ENCODE measurements around the gene ADARB1.

DNA sequence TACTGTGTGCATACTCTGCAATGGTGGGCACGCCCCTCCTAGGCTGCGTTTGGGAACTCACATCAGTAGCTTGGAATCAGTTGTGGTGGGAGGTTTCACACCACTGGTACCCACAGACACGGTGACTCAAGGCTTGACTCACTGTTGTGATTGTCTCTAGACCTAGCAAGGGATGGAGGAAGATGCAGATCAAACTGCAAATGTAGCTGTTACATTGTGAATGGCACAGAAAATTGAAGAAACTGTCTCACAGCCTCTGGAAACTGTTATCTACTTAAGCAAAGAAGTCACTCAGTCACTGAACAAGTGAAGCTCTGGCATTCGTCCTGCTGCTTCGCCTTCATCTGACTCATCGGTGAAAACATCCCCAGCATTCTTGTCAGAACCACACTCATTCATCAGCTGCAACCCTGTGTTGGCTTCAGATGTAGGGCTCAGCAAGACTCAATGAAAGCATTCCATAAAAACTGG is 153.8 kb downstream of the ADARB1 start:
- TF ChIP-seq ZNF133 (tag by site-specific recombination; IDR thresholded peaks at IDR 0.05) (no peak), GFI1B (tag by site-specific recombination; IDR thresholded peaks at IDR 0.05) (no peak), ZNF610 (tag by site-specific recombination; IDR thresholded peaks at IDR 0.05; ENCODE audit: borderline replicate concordance) (no peak), ZNF10 (tag by site-specific recombination; IDR thresholded peaks at IDR 0.05) (no peak)
- TF ChIP-seq, protein P1, sequence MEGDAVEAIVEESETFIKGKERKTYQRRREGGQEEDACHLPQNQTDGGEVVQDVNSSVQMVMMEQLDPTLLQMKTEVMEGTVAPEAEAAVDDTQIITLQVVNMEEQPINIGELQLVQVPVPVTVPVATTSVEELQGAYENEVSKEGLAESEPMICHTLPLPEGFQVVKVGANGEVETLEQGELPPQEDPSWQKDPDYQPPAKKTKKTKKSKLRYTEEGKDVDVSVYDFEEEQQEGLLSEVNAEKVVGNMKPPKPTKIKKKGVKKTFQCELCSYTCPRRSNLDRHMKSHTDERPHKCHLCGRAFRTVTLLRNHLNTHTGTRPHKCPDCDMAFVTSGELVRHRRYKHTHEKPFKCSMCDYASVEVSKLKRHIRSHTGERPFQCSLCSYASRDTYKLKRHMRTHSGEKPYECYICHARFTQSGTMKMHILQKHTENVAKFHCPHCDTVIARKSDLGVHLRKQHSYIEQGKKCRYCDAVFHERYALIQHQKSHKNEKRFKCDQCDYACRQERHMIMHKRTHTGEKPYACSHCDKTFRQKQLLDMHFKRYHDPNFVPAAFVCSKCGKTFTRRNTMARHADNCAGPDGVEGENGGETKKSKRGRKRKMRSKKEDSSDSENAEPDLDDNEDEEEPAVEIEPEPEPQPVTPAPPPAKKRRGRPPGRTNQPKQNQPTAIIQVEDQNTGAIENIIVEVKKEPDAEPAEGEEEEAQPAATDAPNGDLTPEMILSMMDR (tag by site-specific recombination; IDR thresholded peaks at IDR 0.05): no peak
- TF ChIP-seq, protein P2, sequence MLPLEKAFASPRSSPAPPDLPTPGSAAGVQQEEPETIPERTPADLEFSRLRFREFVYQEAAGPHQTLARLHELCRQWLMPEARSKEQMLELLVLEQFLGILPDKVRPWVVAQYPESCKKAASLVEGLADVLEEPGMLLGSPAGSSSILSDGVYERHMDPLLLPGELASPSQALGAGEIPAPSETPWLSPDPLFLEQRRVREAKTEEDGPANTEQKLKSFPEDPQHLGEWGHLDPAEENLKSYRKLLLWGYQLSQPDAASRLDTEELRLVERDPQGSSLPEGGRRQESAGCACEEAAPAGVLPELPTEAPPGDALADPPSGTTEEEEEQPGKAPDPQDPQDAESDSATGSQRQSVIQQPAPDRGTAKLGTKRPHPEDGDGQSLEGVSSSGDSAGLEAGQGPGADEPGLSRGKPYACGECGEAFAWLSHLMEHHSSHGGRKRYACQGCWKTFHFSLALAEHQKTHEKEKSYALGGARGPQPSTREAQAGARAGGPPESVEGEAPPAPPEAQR (tag by site-specific recombination; IDR thresholded peaks at IDR 0.05): no peak
- TF ChIP-seq, protein P3, sequence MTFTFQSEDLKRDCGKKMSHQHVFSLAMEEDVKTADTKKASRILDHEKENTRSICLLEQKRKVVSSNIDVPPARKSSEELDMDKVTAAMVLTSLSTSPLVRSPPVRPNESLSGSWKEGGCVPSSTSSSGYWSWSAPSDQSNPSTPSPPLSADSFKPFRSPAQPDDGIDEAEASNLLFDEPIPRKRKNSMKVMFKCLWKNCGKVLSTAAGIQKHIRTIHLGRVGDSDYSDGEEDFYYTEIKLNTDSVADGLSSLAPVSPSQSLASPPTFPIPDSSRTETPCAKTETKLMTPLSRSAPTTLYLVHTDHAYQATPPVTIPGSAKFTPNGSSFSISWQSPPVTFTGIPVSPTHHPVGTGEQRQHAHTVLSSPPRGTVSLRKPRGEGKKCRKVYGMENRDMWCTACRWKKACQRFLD (tag by site-specific recombination; IDR thresholded peaks at IDR 0.05): no peak
